HepG2 (cell line): ENCODE measurements around the gene KIZ. TPM values are rescaled to one million over a fixed set of nuclear protein-coding genes. Genes with fewer than 3 reads are reported as not detected.

Source experiments
- ATAC-seq: fragments of 200-7000 bp; cut with Tn5 transposase; 3 replicates; pipeline ENCODE4 v1.9.1; 2020; ENCODE audit warnings: mild to moderate bottlenecking, moderate library complexity
- BruUV-seq: library from RNA; stranded (reverse); fragments of 400-500 nt; replicated peaks from 2 replicates; lab custom pipeline; 2021; lab: Mats Ljungman, UMichigan
- CTCF ChIA-PET: fragments of 300-600 bp; formaldehyde crosslinking; extraction: SDS; loops from one replicate; lab custom pipeline; 2021; ENCODE audit warnings: low total read pairs, inconsistent platforms, low intra/inter-chr PET ratio; lab: Yijun Ruan, JAX
- POLR2A ChIA-PET: fragments of 350-600 bp; sonication (Branson Sonifier 250); formaldehyde crosslinking; loops from one replicate; lab custom pipeline; 2020; ENCODE audit warnings: antibody characterized with exemption, inconsistent platforms; lab: Yijun Ruan, JAX
- DNase-seq: peaks from one replicate; pipeline ENCODE4 v3.0.0-alpha.2; 2015; ENCODE audit warnings: low spot score
- FAIRE-seq: peaks from 3 replicates; lab custom pipeline; 2011; peaks lifted over from hg19 to GRCh38; lab: Jason Lieb, UNC
- H2AFZ ChIP-seq: one replicate; pipeline ENCODE4 v1.6.1; 2011; ENCODE audit warnings: low read length, inconsistent platforms
- H3K27ac ChIP-seq: fragments of 300-600 bp; 3 replicates; pipeline ENCODE4 v1.8.0; 2011; ENCODE audit warnings: mixed run types, mild to moderate bottlenecking, mixed read lengths, low read length, inconsistent platforms; ENCODE audit not compliant: insufficient read depth; ENCODE audit errors: extremely low read length
- H3K27me3 ChIP-seq, 2 experiments: fragments of 200-600 bp in 1 of 2; 2 replicates in 1 of 2; 3 replicates in 1 of 2; pipeline versions ENCODE4 v1.6.0 to v1.8.0; 2011; ENCODE audit warnings: low read length in 2 of 2, mild to moderate bottlenecking in 2 of 2, moderate library complexity in 2 of 2, inconsistent platforms in 1 of 2; ENCODE audit not compliant: insufficient read depth in 2 of 2, control insufficient read depth in 1 of 2
- H3K36me3 ChIP-seq, 2 experiments: fragments of 200-600 bp in 1 of 2; replicated peaks in 1 of 2; 2 replicates in 1 of 2; 3 replicates in 1 of 2; pipeline versions ENCODE4 v1.5.1 to v1.8.0; 2011; ENCODE audit warnings: low read length in 2 of 2, inconsistent platforms in 1 of 2; ENCODE audit not compliant: insufficient read depth in 2 of 2, control insufficient read depth in 1 of 2
- H3K4me1 ChIP-seq: 2 replicates; pipeline ENCODE4 v1.5.1; 2012; ENCODE audit warnings: low read length, inconsistent platforms; ENCODE audit not compliant: insufficient read depth
- H3K4me2 ChIP-seq: 2 replicates; pipeline ENCODE4 v1.6.0; 2011; ENCODE audit warnings: low read depth, low read length, inconsistent platforms
- H3K4me3 ChIP-seq, 3 experiments: fragments of 200-600 bp in 1 of 3; sonication (generic), shearing (Covaris generic) in 1 of 3; replicated peaks in 1 of 3; 2 replicates each; pipeline ENCODE4 v1.5.1; 2011 to 2016; ENCODE audit warnings: low read length in 3 of 3, inconsistent platforms in 2 of 3, low read depth in 2 of 3, mild to moderate bottlenecking in 2 of 3, control low read depth in 1 of 3, mixed read lengths in 1 of 3; ENCODE audit not compliant: insufficient read depth in 1 of 3
- H3K79me2 ChIP-seq: one replicate; pipeline ENCODE4 v1.6.1; 2011; ENCODE audit warnings: low read length, inconsistent platforms; ENCODE audit not compliant: insufficient read depth
- H3K9ac ChIP-seq: 2 replicates; pipeline ENCODE4 v1.6.0; 2011; ENCODE audit warnings: mild to moderate bottlenecking, low read depth, low read length, inconsistent platforms; ENCODE audit not compliant: insufficient read depth
- H3K9me3 ChIP-seq: 2 replicates; pipeline ENCODE4 v1.5.1; 2012; ENCODE audit warnings: mild to moderate bottlenecking, low read length
- H4K20me1 ChIP-seq: 2 replicates; pipeline ENCODE4 v1.6.0; 2011; ENCODE audit warnings: inconsistent platforms, mild to moderate bottlenecking, low read length, moderate library complexity; ENCODE audit not compliant: insufficient read depth
- BCL3 ChIP-seq: sonication (generic); formaldehyde crosslinking; IDR thresholded peaks from 2 replicates; pipeline ENCODE4 v1.5.1; 2020; ENCODE audit warnings: mild to moderate bottlenecking, missing genetic modification reagents, moderate library complexity
- CBX1 ChIP-seq: IDR thresholded peaks from one replicate; pipeline ENCODE4 v1.6.1; 2016; ENCODE audit warnings: antibody characterized with exemption, low read depth
- ERF ChIP-seq: IDR thresholded peaks from 2 replicates; pipeline ENCODE4 v1.6.1; 2018; ENCODE audit warnings: missing biosample characterization, missing genetic modification reagents
- ETV5 ChIP-seq: IDR thresholded peaks from 2 replicates; pipeline ENCODE4 v1.6.1; 2018; ENCODE audit warnings: missing biosample characterization, missing genetic modification reagents, inconsistent platforms, borderline replicate concordance
- KDM1A ChIP-seq: IDR thresholded peaks from 2 replicates; pipeline ENCODE4 v1.6.1; 2016; ENCODE audit warnings: missing compliant biosample characterization
- MED8 ChIP-seq: sonication (generic); formaldehyde crosslinking; IDR thresholded peaks from 2 replicates; pipeline ENCODE4 v1.8.1; 2023; ENCODE audit warnings: mild to moderate bottlenecking, missing genetic modification reagents; ENCODE audit not compliant: insufficient replicate concordance
- PAF1 ChIP-seq: IDR thresholded peaks from 2 replicates; pipeline ENCODE4 v1.6.1; 2016; ENCODE audit warnings: missing genetic modification reagents, missing compliant biosample characterization
- PITX1 ChIP-seq: sonication (generic); formaldehyde crosslinking; IDR thresholded peaks from 2 replicates; pipeline ENCODE4 v1.5.1; 2020; ENCODE audit warnings: mild to moderate bottlenecking, missing genetic modification reagents
- PRPF4 ChIP-seq: fragments of 200-400 bp; formaldehyde crosslinking; IDR thresholded peaks from 2 replicates; pipeline ENCODE4 v1.6.1; 2016; ENCODE audit warnings: low read length, low read depth; ENCODE audit not compliant: poor library complexity, severe bottlenecking
- RFXAP ChIP-seq: sonication (generic); formaldehyde crosslinking; IDR thresholded peaks from 2 replicates; pipeline ENCODE4 v1.4.0; 2020; ENCODE audit warnings: missing genetic modification reagents, borderline replicate concordance
- TBP ChIP-seq: sonication (generic); formaldehyde crosslinking; IDR thresholded peaks from 2 replicates; pipeline ENCODE4 v1.5.0; 2020; ENCODE audit warnings: missing genetic modification reagents
- TEAD3 ChIP-seq: optimal IDR thresholded peaks from 2 replicates; pipeline ENCODE3; 2016; ENCODE audit warnings: borderline replicate concordance
- TMF1 ChIP-seq: sonication (generic); formaldehyde crosslinking; IDR thresholded peaks from 2 replicates; pipeline ENCODE4 v1.8.1; 2022; ENCODE audit warnings: low read depth, missing genetic modification reagents
- ZFP82 ChIP-seq: sonication (generic); formaldehyde crosslinking; IDR thresholded peaks from 2 replicates; pipeline ENCODE4 v1.5.1; 2020; ENCODE audit warnings: mild to moderate bottlenecking, missing genetic modification reagents, borderline replicate concordance
- ZFX ChIP-seq: sonication (generic); formaldehyde crosslinking; IDR thresholded peaks from 2 replicates; pipeline ENCODE4 v1.4.0; 2020; ENCODE audit warnings: mild to moderate bottlenecking, low read depth, missing genetic modification reagents, moderate library complexity
- ZIK1 ChIP-seq: sonication (generic); formaldehyde crosslinking; IDR thresholded peaks from 2 replicates; pipeline ENCODE4 v1.5.0; 2020; ENCODE audit warnings: mild to moderate bottlenecking, low read depth, missing genetic modification reagents, borderline replicate concordance
- ZNF205 ChIP-seq: IDR thresholded peaks from 2 replicates; pipeline ENCODE4 v1.6.1; 2018; ENCODE audit warnings: missing biosample characterization, missing genetic modification reagents
- ZNF224 ChIP-seq: sonication (generic); formaldehyde crosslinking; IDR thresholded peaks from 2 replicates; pipeline ENCODE4 v1.5.0; 2020; ENCODE audit warnings: mild to moderate bottlenecking, missing genetic modification reagents
- ZNF3 ChIP-seq: IDR thresholded peaks from 2 replicates; pipeline ENCODE4 v1.7.0; 2017; ENCODE audit warnings: inconsistent platforms
- ZNF331 ChIP-seq: sonication (generic); formaldehyde crosslinking; IDR thresholded peaks from 2 replicates; pipeline ENCODE4 v1.4.0; 2020; ENCODE audit warnings: missing genetic modification reagents
- ZNF335 ChIP-seq: sonication (generic); formaldehyde crosslinking; IDR thresholded peaks from 2 replicates; pipeline ENCODE4 v1.4.0; 2020; ENCODE audit warnings: missing genetic modification reagents
- WGBS: methylation state at CpG from one replicate; pipeline ENCODE4 v1.1.6; 2017; ENCODE audit warnings: low lambda C conversion rate; 5-methylcytosine and 5-hydroxymethylcytosine counted together
- in situ Hi-C: cut with HindIII; loops from 2 replicates; pipeline ENCODE4 v1.10.0; 2017; ENCODE audit warnings: low pct_unique_long_range_greater_than_20kb; ENCODE audit not compliant: extremely low pct_ligation_motif_present
- intact Hi-C: fragments of 100-400 bp; cut with micrococcal nuclease; formaldehyde crosslinking; loops from one replicate; pipeline ENCODE4 v1.10.0; 2022; ENCODE audit not compliant: unreplicated experiment
- polyA plus RNA-seq, 8 experiments: library from polyadenylated mRNA; depleted of rRNA in 3 of 8; stranded (reverse) in 7 of 8; unstranded in 1 of 8; fragments of >200 nt; fragmentation: Illumina TruSeq in 4 of 8; extraction: Trizol in 4 of 8; gene quantifications; 2 replicates each; pipeline versions ENCODE4 v1.2.1 to v1.2.3, GENCODE V29; 2011 to 2016; ENCODE audit warnings: low read depth in 4 of 8, missing spikeins in 1 of 8, mixed read lengths in 1 of 8; ENCODE audit not compliant: insufficient read depth in 1 of 8
- total RNA-seq, 5 experiments: library from RNA; depleted of rRNA; stranded (reverse); fragments of >200 nt; fragmentation: Illumina TruSeq; extraction: Trizol; gene quantifications; 2 replicates each; pipeline ENCODE4 v1.2.3, GENCODE V29; 2016; ENCODE audit warnings: low read depth in 1 of 5
- TF ChIP-seq, protein P1 (sequence below): sonication (generic); formaldehyde crosslinking; IDR thresholded peaks from 2 replicates; pipeline ENCODE4 v1.4.0; 2020; ENCODE audit warnings: missing genetic modification reagents

The KIZ gene
- total and polyA plus RNA-seq, 2 of the 13 experiments (the other 11 are each of a cell fraction or from before 2014, with no cell fraction given) = 46.3 to 114 TPM

GRCh38 chr20:21126581-21126870 is 644 bp downstream of the KIZ start (continued):
- peak; percentile 7 for TF ChIP-seq PRPF4
- TF ChIP-seq BCL3 (CRISPR knock-in tag) = peak; percentile 4; the same call in 1 of the 2 replicates
- no peak for TF ChIP-seq ZNF335 (CRISPR knock-in tag)
- no peak for TF ChIP-seq ZNF3
- no peak for TF ChIP-seq RFXAP (CRISPR knock-in tag)
- TF ChIP-seq ZNF224 = 0 out of 2 replicates have a peak, but pooled peaks have one; percentile 42
- TF ChIP-seq, all 625 proteins: peak for 14

DNA sequence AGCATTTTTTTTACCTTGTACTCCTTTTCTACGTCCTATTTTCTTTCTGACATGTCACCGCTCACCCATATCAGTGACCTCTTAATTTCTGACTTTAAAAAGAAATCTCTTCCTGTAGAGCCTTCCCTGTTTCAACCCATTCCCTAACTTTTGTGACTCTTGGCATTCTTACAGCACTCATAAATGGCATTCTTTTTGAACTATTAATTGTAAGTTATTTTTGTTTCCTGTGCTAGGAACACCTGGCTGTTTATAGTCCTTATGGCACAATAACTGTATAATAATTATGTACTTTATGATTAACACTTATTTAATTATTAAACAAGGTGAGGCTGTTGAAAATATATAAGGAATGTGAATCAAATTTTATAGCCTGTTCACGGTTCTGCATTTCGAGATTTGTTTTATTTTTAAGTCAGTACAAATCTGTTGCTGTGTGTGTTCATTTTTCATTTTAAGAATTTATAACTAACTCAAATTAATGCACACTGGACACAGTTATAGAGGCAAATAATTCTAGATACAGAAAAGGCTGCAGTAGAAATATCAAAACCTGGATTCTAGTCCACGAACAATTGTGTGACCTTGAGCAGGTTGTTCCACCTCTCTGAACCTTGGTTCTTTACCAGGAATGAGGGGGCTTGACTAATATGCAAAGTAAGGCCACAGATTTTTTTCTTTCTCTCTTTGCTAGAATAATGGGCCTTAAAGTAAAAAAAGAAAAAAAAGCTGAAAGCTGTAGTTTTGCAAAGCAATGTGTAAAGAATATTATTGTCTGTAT is 1.5 kb downstream of the KIZ start:
- FAIRE-seq (no peak), ATAC-seq (no peak), DNase-seq (peak; percentile 65)
- CTCF ChIA-PET = interaction anchor here (0.7 kb wide), 1 partner anchor 13 kb away, joined by 3 read pairs; no protein-coding TSS in a partner anchor
- WGBS = 34% methylated on average over 5 of the region's 5 CpGs
- intact Hi-C loops (no loop called here), in situ Hi-C loops (loop anchor here (5.0 to 10.0 kb wide), 2 partner anchors 75 to 263 kb away; no protein-coding TSS in a partner anchor)
- Histone ChIP-seq H3K9me3 (no peaks in the 10 kb centered on the region), H3K4me3 (peak overlapping the region; percentile 86 to 94 (median 93)), H4K20me1 (no peaks in the 10 kb centered on the region), H3K27me3 (no peaks in the 10 kb centered on the region; a peak in 1 of 5 replicates), H3K27ac (peak overlapping the region; percentile 80), H3K79me2 (peaks cover 47% of the 10 kb centered on the region), H2AFZ (no peak overlapping the region), H3K4me1 (peaks cover 51% of the 10 kb centered on the region), H3K36me3 (peaks cover 7 to 25% of the 10 kb centered on the region in 2 experiments; a peak in 4 of 5 replicates), H3K9ac (peak overlapping the region; percentile 84), H3K4me2 (peak overlapping the region; percentile 85)
- POLR2A ChIA-PET = interaction anchor here (2.7 kb wide), 1 partner anchor 7 kb away, joined by 79 read pairs; no protein-coding TSS in a partner anchor
- BruUV-seq = no TSS peak
- TF ChIP-seq TEAD3 (CRISPR knock-in tag) (peak; percentile 51), ZNF331 (peak; percentile 28; the same call in 1 of the 2 replicates), TBP (CRISPR knock-in tag) (no peak), PAF1 (peak; percentile 90; the same call in 1 of the 2 replicates), ERF (CRISPR knock-in tag) (peak; percentile 25; the same call in 1 of the 2 replicates), ZFX (CRISPR knock-in tag) (no peak), TMF1 (CRISPR knock-in tag) (no peak), PITX1 (CRISPR knock-in tag) (no peak), ZFP82 (CRISPR knock-in tag) (no peak), ZNF205 (CRISPR knock-in tag) (no peak), ETV5 (CRISPR knock-in tag) (no peak), CBX1 (no peak), MED8 (CRISPR knock-in tag) (no peak), ZIK1 (CRISPR knock-in tag) (no peak), KDM1A (CRISPR knock-in tag) (0 out of 2 replicates have a peak, but pooled peaks have one; percentile 21)
- TF ChIP-seq, protein P1, sequence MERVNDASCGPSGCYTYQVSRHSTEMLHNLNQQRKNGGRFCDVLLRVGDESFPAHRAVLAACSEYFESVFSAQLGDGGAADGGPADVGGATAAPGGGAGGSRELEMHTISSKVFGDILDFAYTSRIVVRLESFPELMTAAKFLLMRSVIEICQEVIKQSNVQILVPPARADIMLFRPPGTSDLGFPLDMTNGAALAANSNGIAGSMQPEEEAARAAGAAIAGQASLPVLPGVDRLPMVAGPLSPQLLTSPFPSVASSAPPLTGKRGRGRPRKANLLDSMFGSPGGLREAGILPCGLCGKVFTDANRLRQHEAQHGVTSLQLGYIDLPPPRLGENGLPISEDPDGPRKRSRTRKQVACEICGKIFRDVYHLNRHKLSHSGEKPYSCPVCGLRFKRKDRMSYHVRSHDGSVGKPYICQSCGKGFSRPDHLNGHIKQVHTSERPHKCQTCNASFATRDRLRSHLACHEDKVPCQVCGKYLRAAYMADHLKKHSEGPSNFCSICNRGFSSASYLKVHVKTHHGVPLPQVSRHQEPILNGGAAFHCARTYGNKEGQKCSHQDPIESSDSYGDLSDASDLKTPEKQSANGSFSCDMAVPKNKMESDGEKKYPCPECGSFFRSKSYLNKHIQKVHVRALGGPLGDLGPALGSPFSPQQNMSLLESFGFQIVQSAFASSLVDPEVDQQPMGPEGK = peak; percentile 38; the same call in 1 of the 2 replicates
